Embryonic facial prominence (tissue), 1 donor: ENCODE results near the gene GABARAP.
"Not testable (repeated sequence)": the region's sequence is repeated elsewhere in the genome, so short reads cannot be mapped to it uniquely, and the experiment has no call there.

ENCODE experiments used
- DNase-seq: peaks from one replicate; pipeline ENCODE4 v3.0.0-alpha.2; 2016; ENCODE audit errors: extremely low spot score

GABARAP gene

GRCh38 chr17:7260651-7261378, 18.6 kb upstream of the GABARAP start:
- no peak for DNase-seq

- DNase-seq, result no peak
Measured at GRCh38 chr17:7260151-7260550, 17.9 kb upstream of the GABARAP start.

- DNase-seq, result no peak
Measured at GRCh38 chr17:7259555-7259889, 17.3 kb upstream of the GABARAP start.

- no peak for DNase-seq
Measured at GRCh38 chr17:7258731-7259554, 16.7 kb upstream of the GABARAP start.

- no peak for DNase-seq
Measured at GRCh38 chr17:7256766-7257456, 14.7 kb upstream of the GABARAP start.

- DNase-seq, result no peak
Measured at GRCh38 chr17:7254511-7254910, 12.3 kb upstream of the GABARAP start.

- DNase-seq, result no peak
Measured at GRCh38 chr17:7253082-7253481, 10.8 kb upstream of the GABARAP start.

GRCh38 chr17:7252176-7253043, 10.2 kb upstream of the GABARAP start, which contains the start of gene ELP5:
Gene ELP5, plus strand, starts transcription at chr17:7252215. Its CDS starts 336 bp downstream, at chr17:7252551.
- peak; percentile 83 for DNase-seq

GRCh38 chr17:7251661-7252175, 9.5 kb upstream of the GABARAP start, which contains the start of gene CTDNEP1:
Gene CTDNEP1, minus strand, starts transcription at chr17:7251734. Its CDS starts 438 bp downstream, at chr17:7251296.
- peak; percentile 99 for DNase-seq

GRCh38 chr17:7250695-7251627, 8.7 kb upstream of the GABARAP start:
- DNase-seq, result no peak

- DNase-seq, result no peak
Measured at GRCh38 chr17:7249830-7250229, 7.6 kb upstream of the GABARAP start.

- no peak for DNase-seq
Measured at GRCh38 chr17:7249214-7249613, 7.0 kb upstream of the GABARAP start.

- DNase-seq, result no peak
Measured at GRCh38 chr17:7248796-7249195, 6.5 kb upstream of the GABARAP start.

GRCh38 chr17:7246779-7247178, 4.5 kb upstream of the GABARAP start:
- DNase-seq, result no peak

- not testable (repeated sequence) for DNase-seq
Measured at GRCh38 chr17:7243838-7244237, 1.6 kb upstream of the GABARAP start.

GRCh38 chr17:7243453-7243729, 1.1 kb upstream of the GABARAP start:
- no peak for DNase-seq

- DNase-seq, result peak; percentile 93
Measured at GRCh38 chr17:7242717-7243452, 636 bp upstream of the GABARAP start.

GRCh38 chr17:7241090-7241733, 1.0 kb downstream of the GABARAP start:
- no peak for DNase-seq

- no peak for DNase-seq
Measured at GRCh38 chr17:7240375-7240774, 1.9 kb downstream of the GABARAP start.
